K562 (cell line): ENCODE measurements around the gene KCTD18. TPM values are rescaled to one million over a fixed set of nuclear protein-coding genes. Genes with fewer than 3 reads are reported as not detected.

Source experiments
- ATAC-seq: fragments of 200-7000 bp; cut with Tn5 transposase; 3 replicates; pipeline ENCODE4 v1.9.1; 2020; ENCODE audit warnings: moderate library complexity
- BruUV-seq: library from RNA; stranded (reverse); fragments of 400-500 nt; replicated peaks from 2 replicates; lab custom pipeline; 2021; lab: Mats Ljungman, UMichigan
- CTCF ChIA-PET: fragments of 300-600 bp; formaldehyde crosslinking; extraction: SDS; loops from one replicate; lab custom pipeline; 2021; ENCODE audit warnings: low intra/inter-chr PET ratio; lab: Yijun Ruan, JAX
- POLR2A ChIA-PET: fragments of 300-600, 350-650 bp; sonication (Branson Sonifier 250); formaldehyde crosslinking; extraction: SDS; loops from one replicate; lab custom pipeline; 2021; ENCODE audit warnings: antibody characterized with exemption, inconsistent platforms; lab: Yijun Ruan, JAX
- DNase-seq, 4 experiments: peaks; one replicate each; pipeline versions ENCODE4 v3.0.0 to v3.0.0-alpha.2; 2011 to 2018; ENCODE audit warnings: low spot score in 3 of 4, mixed read lengths in 3 of 4; ENCODE audit errors: extremely low read depth in 1 of 4
- FAIRE-seq: peaks from 2 replicates; lab custom pipeline; 2011; peaks lifted over from hg19 to GRCh38; lab: Jason Lieb, UNC
- H2AFZ ChIP-seq: 2 replicates; pipeline ENCODE4 v1.6.0; 2011; ENCODE audit warnings: low read depth, low read length, control low read depth, inconsistent platforms
- H3K27ac ChIP-seq: fragments of 200-600 bp; 3 replicates; pipeline ENCODE4 v1.8.0; 2011; ENCODE audit warnings: low read depth, mild to moderate bottlenecking, control low read depth, inconsistent platforms, low read length, moderate library complexity, mixed read lengths; ENCODE audit errors: extremely low read depth
- H3K27me3 ChIP-seq, 2 experiments: fragments of 300-600 bp in 1 of 2; 2 replicates in 1 of 2; 3 replicates in 1 of 2; pipeline versions ENCODE4 v1.6.0 to v1.8.0; 2011; ENCODE audit warnings: inconsistent platforms in 2 of 2, low read length in 2 of 2, mild to moderate bottlenecking in 1 of 2, mixed read lengths in 1 of 2, moderate library complexity in 1 of 2; ENCODE audit not compliant: control insufficient read depth in 2 of 2, insufficient read depth in 2 of 2
- H3K36me3 ChIP-seq: fragments of 300-600 bp; 3 replicates; pipeline ENCODE4 v1.8.0; 2011; ENCODE audit warnings: mild to moderate bottlenecking, low read length, inconsistent platforms; ENCODE audit not compliant: control insufficient read depth, insufficient read depth
- H3K4me1 ChIP-seq, 2 experiments: fragments of 200-600 bp in 1 of 2; replicated peaks in 1 of 2; 2 replicates in 1 of 2; 3 replicates in 1 of 2; pipeline versions ENCODE4 v1.5.1 to v1.8.0; 2011; ENCODE audit warnings: inconsistent platforms in 2 of 2, low read length in 2 of 2, mild to moderate bottlenecking in 1 of 2, mixed read lengths in 1 of 2, moderate library complexity in 1 of 2; ENCODE audit not compliant: control insufficient read depth in 2 of 2, insufficient read depth in 2 of 2
- H3K4me2 ChIP-seq: 2 replicates; pipeline ENCODE4 v1.6.1; 2011; ENCODE audit warnings: low read length, control low read depth, inconsistent platforms, mixed read lengths; ENCODE audit not compliant: insufficient read depth
- H3K4me3 ChIP-seq: fragments of 200-600 bp; sonication (generic), shearing (Covaris generic); 2 replicates; pipeline ENCODE4 v1.5.1; 2016; ENCODE audit warnings: control low read depth, inconsistent platforms
- H3K79me2 ChIP-seq: fragments of 200-600 bp; 3 replicates; pipeline ENCODE4 v1.8.0; 2011; ENCODE audit warnings: low read length, inconsistent platforms; ENCODE audit not compliant: control insufficient read depth, insufficient read depth
- H3K9ac ChIP-seq, 2 experiments: 2 replicates each; pipeline versions ENCODE4 v1.6.0 to v1.6.1; 2011; ENCODE audit warnings: low read depth in 2 of 2, low read length in 2 of 2, control low read depth in 1 of 2, inconsistent platforms in 1 of 2, mild to moderate bottlenecking in 1 of 2, mixed read lengths in 1 of 2; ENCODE audit not compliant: insufficient read depth in 1 of 2
- H3K9me1 ChIP-seq: one replicate; pipeline ENCODE4 v1.6.0; 2011; ENCODE audit warnings: inconsistent platforms, mild to moderate bottlenecking, low read length, moderate library complexity; ENCODE audit not compliant: control insufficient read depth, insufficient read depth
- H3K9me3 ChIP-seq: replicated peaks from 2 replicates; pipeline ENCODE4 v1.5.1; 2011; ENCODE audit warnings: low read depth, low read length, inconsistent platforms; ENCODE audit not compliant: control insufficient read depth, insufficient read depth
- H4K20me1 ChIP-seq: replicated peaks from 2 replicates; pipeline ENCODE4 v1.6.1; 2011; ENCODE audit warnings: low read length, inconsistent platforms, mixed read lengths; ENCODE audit not compliant: control insufficient read depth, insufficient read depth
- TEAD2 ChIP-seq: fragments of 450-650 bp; IDR thresholded peaks from 2 replicates; pipeline ENCODE4 v1.6.1; 2016; ENCODE audit warnings: missing genetic modification characterization, control low read depth, missing compliant biosample characterization
- ZC3H4 ChIP-seq: sonication (generic); formaldehyde crosslinking; IDR thresholded peaks from 2 replicates; pipeline ENCODE4 v1.9.0; 2021; ENCODE audit warnings: missing genetic modification reagents, borderline replicate concordance
- ZNF212 ChIP-seq: fragments of 450-650 bp; formaldehyde crosslinking; IDR thresholded peaks from 2 replicates; pipeline ENCODE4 v1.4.0; 2020; ENCODE audit warnings: mild to moderate bottlenecking
- ZNF644 ChIP-seq: fragments of 200-800 bp; sonication (Bioruptor generic); IDR thresholded peaks from 2 replicates; pipeline ENCODE4 v1.6.1; 2016; ENCODE audit warnings: low read depth, missing genetic modification characterization, missing compliant biosample characterization
- WGBS: fragments of 100-300 bp; shearing (Covaris generic); methylation state at CpG from one replicate; pipeline ENCODE4 v1.1.6; 2016; ENCODE audit warnings: low coverage, mixed read lengths; ENCODE audit not compliant: insufficient coverage; ENCODE audit errors: missing lambda C conversion rate; 5-methylcytosine and 5-hydroxymethylcytosine counted together
- in situ Hi-C: fragments of 300-500 bp; cut with MboI; formaldehyde crosslinking; loops from 4 replicates; pipeline ENCODE4 v1.15.0; 2018; ENCODE audit warnings: inconsistent platforms, mixed read lengths
- intact Hi-C: fragments of 100-400 bp; cut with micrococcal nuclease; formaldehyde crosslinking; loops from 2 replicates; pipeline ENCODE4 v1.14.2; 2022
- polyA plus RNA-seq, 8 experiments: library from polyadenylated mRNA; depleted of rRNA in 4 of 8; stranded (reverse) in 5 of 8; unstranded in 3 of 8; fragments of >200 nt; fragmentation: Nextera tagmentation in 2 of 8; fragmentation: Illumina TruSeq in 1 of 8; extraction: Ambion mirVana in 2 of 8; extraction: Trizol in 1 of 8; gene quantifications; 2 replicates each; pipeline versions ENCODE4 v1.2.1 to v1.2.3, GENCODE V29; 2011 to 2014; ENCODE audit warnings: inconsistent platforms in 1 of 8, missing spikeins in 1 of 8
- total RNA-seq, 7 experiments: library from RNA; depleted of rRNA in 6 of 7; stranded (reverse); fragments of >200 nt in 6 of 7; fragmentation: Illumina TruSeq in 2 of 7; extraction: Trizol in 2 of 7; gene quantifications; 2 replicates each; pipeline versions ENCODE4 v1.2.1 to v1.2.3, GENCODE V29; 2011 to 2021; ENCODE audit warnings: low replicate concordance in 1 of 7
- TF ChIP-seq, protein P1 (sequence below): fragments of 250-450 bp; sonication (Bioruptor Pico); IDR thresholded peaks from 2 replicates; pipeline ENCODE4 v1.4.0; 2020; ENCODE audit warnings: mild to moderate bottlenecking, moderate library complexity

KCTD18 gene
- total and polyA plus RNA-seq, 9 of the 15 experiments (the other 6 are each of a cell fraction or from before 2014, with no cell fraction given): 0.39 to 5.4 (median 3.8) TPM

- BruUV-seq: no TSS peak
- ChIA-PET CTCF (interaction anchor here (0.9 to 1.2 kb wide), 2 partner anchors 9 to 492 kb away, joined by 4 to 18 read pairs; no protein-coding TSS in a partner anchor), POLR2A (interaction anchor here (0.7 to 1.2 kb wide), 2 partner anchors 9 to 756 kb away, joined by 3 to 4 read pairs; no protein-coding TSS in a partner anchor)
- H4K20me1 ChIP-seq: no peaks in the 10 kb centered on the region
- no peaks in the 10 kb centered on the region for H3K27me3 ChIP-seq
- no peak overlapping the region for H3K27ac ChIP-seq
- DNase-seq (no peak), FAIRE-seq (no peak), ATAC-seq (no peak)
- no peak overlapping the region for H3K4me2 ChIP-seq
- intact Hi-C loops (loop anchor here (2.0 to 5.0 kb wide), 2 partner anchors 165 to 491 kb away; partner anchors contain the start of gene SPATS2L), in situ Hi-C loops (loop anchor here (5.0 kb wide), 1 partner anchor 500 kb away; no protein-coding TSS in a partner anchor)
- no peak for TF ChIP-seq ZNF644 (tag)
- no peak for TF ChIP-seq TEAD2 (tag)
- TF ChIP-seq, protein P1, sequence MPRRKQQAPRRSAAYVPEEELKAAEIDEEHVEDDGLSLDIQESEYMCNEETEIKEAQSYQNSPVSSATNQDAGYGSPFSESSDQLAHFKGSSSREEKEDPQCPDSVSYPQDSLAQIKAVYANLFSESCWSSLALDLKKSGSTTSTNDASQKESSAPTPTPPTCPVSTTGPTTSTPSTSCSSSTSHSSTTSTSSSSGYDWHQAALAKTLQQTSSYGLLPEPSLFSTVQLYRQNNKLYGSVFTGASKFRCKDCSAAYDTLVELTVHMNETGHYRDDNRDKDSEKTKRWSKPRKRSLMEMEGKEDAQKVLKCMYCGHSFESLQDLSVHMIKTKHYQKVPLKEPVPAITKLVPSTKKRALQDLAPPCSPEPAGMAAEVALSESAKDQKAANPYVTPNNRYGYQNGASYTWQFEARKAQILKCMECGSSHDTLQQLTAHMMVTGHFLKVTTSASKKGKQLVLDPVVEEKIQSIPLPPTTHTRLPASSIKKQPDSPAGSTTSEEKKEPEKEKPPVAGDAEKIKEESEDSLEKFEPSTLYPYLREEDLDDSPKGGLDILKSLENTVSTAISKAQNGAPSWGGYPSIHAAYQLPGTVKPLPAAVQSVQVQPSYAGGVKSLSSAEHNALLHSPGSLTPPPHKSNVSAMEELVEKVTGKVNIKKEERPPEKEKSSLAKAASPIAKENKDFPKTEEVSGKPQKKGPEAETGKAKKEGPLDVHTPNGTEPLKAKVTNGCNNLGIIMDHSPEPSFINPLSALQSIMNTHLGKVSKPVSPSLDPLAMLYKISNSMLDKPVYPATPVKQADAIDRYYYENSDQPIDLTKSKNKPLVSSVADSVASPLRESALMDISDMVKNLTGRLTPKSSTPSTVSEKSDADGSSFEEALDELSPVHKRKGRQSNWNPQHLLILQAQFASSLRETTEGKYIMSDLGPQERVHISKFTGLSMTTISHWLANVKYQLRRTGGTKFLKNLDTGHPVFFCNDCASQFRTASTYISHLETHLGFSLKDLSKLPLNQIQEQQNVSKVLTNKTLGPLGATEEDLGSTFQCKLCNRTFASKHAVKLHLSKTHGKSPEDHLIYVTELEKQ (CRISPR knock-in tag): no peak
- no peak for TF ChIP-seq ZC3H4
- no peak for TF ChIP-seq ZNF212 (CRISPR knock-in tag)
- no peak overlapping the region for H3K9ac ChIP-seq
- no peaks in the 10 kb centered on the region for H3K79me2 ChIP-seq
- no peaks in the 10 kb centered on the region for H3K4me1 ChIP-seq
- no peaks in the 10 kb centered on the region; the same call in 2 of the 3 replicates for H3K36me3 ChIP-seq
- 49% methylated on average over 6 of the region's 8 CpGs for WGBS
- no peak overlapping the region for H2AFZ ChIP-seq
- H3K9me1 ChIP-seq: no peaks in the 10 kb centered on the region
- no peak overlapping the region for H3K4me3 ChIP-seq
- H3K9me3 ChIP-seq: no peaks in the 10 kb centered on the region
Observed at GRCh38 chr2:200471928-200472645, 37.8 kb downstream of the KCTD18 start.
